ENCODE measurements around the gene SOST. TPM values are rescaled to one million over a fixed set of nuclear protein-coding genes. Genes with fewer than 3 reads are reported as not detected.

The SOST gene
- total RNA-seq, 6 experiments from 2014 or later = not detected

DNA sequence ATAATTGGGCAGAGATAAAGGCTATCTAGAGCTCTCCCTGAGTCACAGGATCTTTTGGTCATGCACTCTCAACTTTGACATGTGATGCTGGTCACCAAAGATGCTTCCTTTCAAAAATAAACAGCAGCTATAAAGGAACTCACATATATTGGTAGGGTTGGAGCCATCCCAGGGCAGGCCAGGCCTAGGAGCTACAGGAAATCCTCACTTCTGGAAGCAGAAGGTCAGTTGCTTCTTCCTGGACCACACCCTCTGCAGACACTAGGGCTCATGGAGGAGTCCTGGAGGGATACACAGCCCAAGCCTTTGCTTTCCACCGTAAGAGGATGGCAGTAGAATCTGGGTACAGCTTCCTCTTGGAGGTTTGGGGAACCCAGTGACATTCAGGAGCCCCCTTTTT is 24.6 kb downstream of the SOST start:
- H3K4me3 Mint-ChIP-seq = peak overlapping the region; percentile 16
- H3K27ac Mint-ChIP-seq = peak overlapping the region; percentile 69; the same call in 1 of the 2 replicates
- peaks cover 60% of the 10 kb centered on the region for H3K4me1 Mint-ChIP-seq (ENCODE audit: low read depth)
- no peaks in the 10 kb centered on the region for H3K9me3 Mint-ChIP-seq
- H3K27me3 Mint-ChIP-seq (ENCODE audit: insufficient read depth) = peaks cover 6% of the 10 kb centered on the region
- TF ChIP-seq, protein P1, sequence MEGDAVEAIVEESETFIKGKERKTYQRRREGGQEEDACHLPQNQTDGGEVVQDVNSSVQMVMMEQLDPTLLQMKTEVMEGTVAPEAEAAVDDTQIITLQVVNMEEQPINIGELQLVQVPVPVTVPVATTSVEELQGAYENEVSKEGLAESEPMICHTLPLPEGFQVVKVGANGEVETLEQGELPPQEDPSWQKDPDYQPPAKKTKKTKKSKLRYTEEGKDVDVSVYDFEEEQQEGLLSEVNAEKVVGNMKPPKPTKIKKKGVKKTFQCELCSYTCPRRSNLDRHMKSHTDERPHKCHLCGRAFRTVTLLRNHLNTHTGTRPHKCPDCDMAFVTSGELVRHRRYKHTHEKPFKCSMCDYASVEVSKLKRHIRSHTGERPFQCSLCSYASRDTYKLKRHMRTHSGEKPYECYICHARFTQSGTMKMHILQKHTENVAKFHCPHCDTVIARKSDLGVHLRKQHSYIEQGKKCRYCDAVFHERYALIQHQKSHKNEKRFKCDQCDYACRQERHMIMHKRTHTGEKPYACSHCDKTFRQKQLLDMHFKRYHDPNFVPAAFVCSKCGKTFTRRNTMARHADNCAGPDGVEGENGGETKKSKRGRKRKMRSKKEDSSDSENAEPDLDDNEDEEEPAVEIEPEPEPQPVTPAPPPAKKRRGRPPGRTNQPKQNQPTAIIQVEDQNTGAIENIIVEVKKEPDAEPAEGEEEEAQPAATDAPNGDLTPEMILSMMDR (IDR thresholded peaks at IDR 0.05) = no peak
- no peaks in the 10 kb centered on the region for H3K36me3 Mint-ChIP-seq (ENCODE audit: low read depth)
- DNase-seq = no peak

DNA sequence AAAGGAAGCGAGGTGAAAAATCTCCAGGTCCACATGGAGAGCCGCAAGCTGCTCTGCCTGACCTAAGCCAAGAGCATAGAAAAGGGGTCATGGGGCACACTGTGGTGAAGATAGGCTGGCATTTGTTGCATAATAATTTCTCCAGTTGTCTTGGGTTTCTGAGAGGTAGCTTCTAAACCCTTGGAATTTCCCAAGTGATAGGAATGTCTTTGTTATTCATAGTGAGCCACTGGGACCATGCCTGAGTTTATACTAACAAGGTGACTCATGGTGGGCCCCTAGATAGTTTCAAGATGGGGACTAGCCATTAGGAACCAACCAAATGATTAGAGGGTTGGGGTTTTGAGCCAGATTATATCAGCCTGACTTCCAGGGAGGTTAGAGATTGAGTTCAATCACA is 25.6 kb downstream of the SOST start:
- Mint-ChIP-seq H3K27me3 (ENCODE audit: insufficient read depth) (peaks cover 6% of the 10 kb centered on the region; the same call in 1 of the 2 replicates), H3K4me1 (ENCODE audit: low read depth) (peaks cover 59% of the 10 kb centered on the region), H3K9me3 (no peaks in the 10 kb centered on the region), H3K27ac (peak overlapping the region; percentile 69), H3K36me3 (ENCODE audit: low read depth) (no peaks in the 10 kb centered on the region), H3K4me3 (peak overlapping the region; percentile 51)
- TF ChIP-seq, protein P1 (IDR thresholded peaks at IDR 0.05) = no peak
- DNase-seq = peak; percentile 78

DNA sequence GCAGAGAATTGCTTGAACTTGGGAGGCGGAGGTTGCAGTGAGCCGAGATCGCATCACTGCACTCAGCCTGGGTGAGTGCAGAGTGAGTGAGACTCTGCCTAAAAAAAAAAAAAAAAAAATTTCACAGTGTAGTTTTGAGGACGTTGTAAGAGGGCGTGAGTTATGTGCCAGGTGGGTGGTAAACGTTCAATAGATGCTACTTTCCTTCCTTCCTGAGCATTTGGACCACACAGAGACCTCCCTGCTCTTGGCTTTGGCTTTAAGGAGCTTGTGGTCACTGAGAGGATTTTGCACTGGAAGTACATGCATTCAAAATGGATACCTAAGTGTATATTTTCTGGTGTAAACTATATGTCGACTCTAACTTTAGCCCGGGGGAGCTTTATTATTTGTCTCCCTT is 30.5 kb downstream of the SOST start:
- H3K4me1 Mint-ChIP-seq (ENCODE audit: low read depth) = peaks cover 49% of the 10 kb centered on the region
- TF ChIP-seq, protein P1 (IDR thresholded peaks at IDR 0.05) = no peak
- H3K27ac Mint-ChIP-seq = no peak overlapping the region
- H3K27me3 Mint-ChIP-seq (ENCODE audit: insufficient read depth) = no peaks in the 10 kb centered on the region
- 0 out of 2 replicates have a peak, but pooled peaks cover 4% of the 10 kb centered on the region for H3K36me3 Mint-ChIP-seq (ENCODE audit: low read depth)
- H3K9me3 Mint-ChIP-seq = no peaks in the 10 kb centered on the region
- no peak for DNase-seq
- H3K4me3 Mint-ChIP-seq = no peak overlapping the region

DNA sequence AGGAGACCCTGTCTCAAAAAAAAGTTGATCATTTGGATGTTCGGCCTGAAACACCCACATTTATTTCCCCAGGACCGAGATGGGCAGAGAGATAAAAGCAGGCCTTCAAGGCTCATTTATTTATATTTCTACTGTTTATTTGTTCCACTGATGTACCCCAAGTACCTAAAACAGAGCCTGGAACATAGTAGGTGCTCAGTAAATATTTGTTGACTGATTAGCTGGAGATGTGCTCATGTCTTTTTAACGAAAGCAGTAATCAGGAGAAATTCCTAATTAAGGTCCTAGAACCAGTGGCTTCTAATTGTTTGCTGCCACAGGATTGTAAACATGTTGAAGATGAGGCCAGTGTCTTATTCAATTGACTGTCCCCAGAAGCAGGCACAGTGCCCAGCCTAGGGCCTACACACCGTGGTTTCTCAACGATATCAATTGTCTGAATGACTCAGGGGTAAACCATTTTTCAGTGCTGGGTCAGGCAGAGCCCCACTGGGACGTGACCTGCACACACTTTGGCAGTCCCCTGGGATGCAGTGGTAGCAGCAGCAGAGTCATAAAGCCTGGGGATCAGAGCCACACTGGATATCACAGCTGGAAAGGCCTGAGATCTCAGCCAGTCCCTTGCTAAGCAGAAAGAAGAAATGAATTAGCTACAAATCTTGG is 34.8 kb downstream of the SOST start:
- Mint-ChIP-seq H3K9me3 (no peaks in the 10 kb centered on the region), H3K27me3 (ENCODE audit: insufficient read depth) (no peaks in the 10 kb centered on the region), H3K4me1 (ENCODE audit: low read depth) (peaks cover 54% of the 10 kb centered on the region), H3K36me3 (ENCODE audit: low read depth) (0 out of 2 replicates have a peak, but pooled peaks cover 4% of the 10 kb centered on the region), H3K4me3 (no peak overlapping the region), H3K27ac (peak overlapping the region; percentile 76)
- peak; percentile 76 for DNase-seq
- TF ChIP-seq, protein P1 (IDR thresholded peaks at IDR 0.05) = no peak

DNA sequence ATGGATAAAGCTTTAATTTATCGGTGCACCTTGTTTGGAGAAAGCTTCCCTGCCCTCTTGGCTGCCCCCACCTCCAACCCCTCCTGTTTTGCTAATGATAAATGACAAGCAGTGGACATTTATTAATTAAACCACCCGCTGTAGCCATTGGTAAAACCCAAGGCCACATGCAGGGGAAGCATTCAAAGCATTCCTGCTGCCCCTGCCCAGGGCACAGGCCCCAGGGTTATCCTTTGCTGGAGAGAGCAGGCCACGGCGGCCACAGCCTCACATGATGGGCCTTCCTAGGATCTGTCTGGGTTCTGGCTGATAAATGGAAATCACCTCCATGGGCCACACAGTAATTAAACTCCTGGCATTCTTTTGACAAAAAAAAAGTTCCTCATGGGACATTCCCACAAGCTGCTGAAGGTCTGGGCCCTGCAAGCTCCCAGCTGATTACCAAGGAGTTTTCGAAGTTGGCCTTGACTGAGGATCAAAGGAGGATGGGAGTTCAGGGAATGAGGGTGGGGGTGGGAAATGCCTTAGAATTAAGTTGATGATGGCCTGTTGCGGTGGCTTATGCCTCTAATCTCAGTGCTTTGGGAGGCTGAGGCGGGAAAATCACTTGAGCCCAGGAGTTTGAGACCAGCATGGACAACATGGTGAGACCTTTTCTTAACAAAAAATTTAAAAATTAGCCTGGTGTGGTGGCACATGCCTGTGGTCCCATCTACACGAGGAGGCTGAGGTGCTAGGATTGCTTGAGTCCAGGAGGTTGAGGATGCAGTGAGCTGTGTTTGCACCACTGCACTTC is 35.5 kb downstream of the SOST start:
- 0 out of 2 replicates have a peak, but pooled peaks cover 4% of the 10 kb centered on the region for H3K36me3 Mint-ChIP-seq (ENCODE audit: low read depth)
- H3K4me3 Mint-ChIP-seq = no peak overlapping the region
- no peaks in the 10 kb centered on the region for H3K9me3 Mint-ChIP-seq
- no peaks in the 10 kb centered on the region for H3K27me3 Mint-ChIP-seq (ENCODE audit: insufficient read depth)
- peaks cover 60% of the 10 kb centered on the region for H3K4me1 Mint-ChIP-seq (ENCODE audit: low read depth)
- peak overlapping the region; percentile 76; the same call in 1 of the 2 replicates for H3K27ac Mint-ChIP-seq
- no peak for DNase-seq
- TF ChIP-seq, protein P1 (IDR thresholded peaks at IDR 0.05) = no peak
